Hepatocyte (in vitro differentiated cells): ENCODE measurements around the gene MAPK8IP1.

Experiments used
- CTCF ChIP-seq: fragments of 200-600 bp; sonication (generic); IDR thresholded peaks from 2 replicates; pipeline ENCODE4 v1.5.1; 2016; ENCODE audit warnings: antibody characterized with exemption, mild to moderate bottlenecking; ENCODE audit not compliant: poor library complexity
- EZH2 ChIP-seq: fragments of 200-600 bp; sonication (generic); IDR thresholded peaks from 2 replicates; pipeline ENCODE4 v1.6.1; 2016; ENCODE audit warnings: antibody characterized with exemption, mild to moderate bottlenecking, borderline replicate concordance
- EZH2phosphoT487 ChIP-seq: fragments of 200-600 bp; sonication (generic); IDR thresholded peaks from one replicate; pipeline ENCODE4 v1.6.1; 2018; ENCODE audit warnings: antibody characterized with exemption, mild to moderate bottlenecking, low read depth, moderate library complexity; ENCODE audit not compliant: unreplicated experiment, severe bottlenecking

- TF ChIP-seq CTCF, result no peak
- TF ChIP-seq EZH2, result no peak
- TF ChIP-seq EZH2phosphoT487, result no peak
Observed at GRCh38 chr11:45851228-45851627, 34.2 kb upstream of the MAPK8IP1 start.
